Measurements from ENCODE around the gene MBD6. TPM values are rescaled to one million over a fixed set of nuclear protein-coding genes. Genes with fewer than 3 reads are reported as not detected.

MBD6 gene
- total RNA-seq, 1 experiment from 2014 or later: 66.8 TPM

DNA sequence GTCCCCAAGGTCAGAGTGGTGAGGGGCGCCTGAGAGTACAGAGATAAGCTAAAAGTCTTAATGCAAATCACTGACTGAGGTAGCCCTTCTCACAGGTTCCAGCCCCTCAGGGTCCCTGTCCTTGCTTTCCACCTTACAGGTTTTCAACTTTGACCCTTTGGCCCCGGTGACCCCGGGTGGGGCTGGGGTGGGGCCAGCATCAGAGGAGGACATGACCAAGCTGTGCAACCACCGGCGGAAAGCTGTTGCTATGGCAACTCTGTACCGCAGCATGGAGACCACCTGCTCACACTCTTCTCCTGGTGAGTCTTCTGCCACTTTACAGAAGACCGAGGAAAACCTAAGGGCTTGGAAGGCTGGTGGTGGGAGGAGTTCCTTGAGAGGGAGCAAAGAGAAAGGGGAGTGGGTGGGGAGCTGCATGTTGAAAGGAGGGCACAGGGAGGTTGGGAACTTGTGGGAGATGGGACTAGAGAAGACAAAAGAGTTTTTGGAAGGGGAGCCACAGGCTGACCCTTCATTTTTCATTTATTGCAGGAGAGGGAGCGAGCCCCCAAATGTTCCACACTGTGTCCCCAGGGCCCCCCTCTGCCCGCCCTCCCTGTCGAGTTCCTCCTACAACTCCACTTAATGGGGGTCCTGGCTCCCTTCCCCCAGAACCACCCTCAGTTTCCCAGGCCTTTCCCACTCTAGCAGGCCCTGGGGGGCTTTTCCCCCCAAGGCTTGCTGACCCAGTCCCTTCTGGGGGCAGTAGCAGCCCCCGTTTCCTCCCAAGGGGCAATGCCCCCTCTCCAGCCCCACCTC, 2.4 kb downstream of the MBD6 start:
- no peak overlapping the region for H3K4ac ChIP-seq (ENCODE audit: low read depth, low read length)
- no peak overlapping the region for H3K4me2 ChIP-seq (ENCODE audit: insufficient read depth, insufficient read length, low read length)
- no peak overlapping the region for H3K9ac ChIP-seq (ENCODE audit: extremely low read depth, insufficient read length, low read length)
- H3K27ac ChIP-seq (ENCODE audit: insufficient read length, low read depth, low read length): no peak overlapping the region
- no peaks in the 10 kb centered on the region for H3K9me3 Mint-ChIP-seq
- peak overlapping the region; percentile 12 to 96; a peak in 2 of 5 replicates for H3K4me3 Mint-ChIP-seq
- H3K4me1 Mint-ChIP-seq: peaks cover 25 to 45% of the 10 kb centered on the region in 2 experiments
- no peak overlapping the region for H3K27ac Mint-ChIP-seq
- peaks cover 14% of the 10 kb centered on the region for H3K23me2 ChIP-seq (ENCODE audit: insufficient read length, low read depth, low read length, poor library complexity, severe bottlenecking)
- no peak overlapping the region for H2BK20ac ChIP-seq (ENCODE audit: low read depth, low read length, poor library complexity, severe bottlenecking)
- no peak overlapping the region for H2BK120ac ChIP-seq (ENCODE audit: low read depth, low read length, poor library complexity, severe bottlenecking)
- peaks cover 14 to 44% (median 40%) of the 10 kb centered on the region in 3 experiments; a peak in 6 of 7 replicates for H3K36me3 Mint-ChIP-seq (ENCODE audit: insufficient read depth in 1 of 3, low read depth in 3 of 3)
- H3K9me3 ChIP-seq (ENCODE audit: control insufficient read depth, low read depth, low read length): no peaks in the 10 kb centered on the region
- H3K27me3 Mint-ChIP-seq (ENCODE audit: low read depth): no peaks in the 10 kb centered on the region; the same call in 1 of the 2 replicates
- peaks cover 3% of the 10 kb centered on the region; the same call in 1 of the 2 replicates for H3K4me1 ChIP-seq (ENCODE audit: insufficient read depth, low read length)
- no peak overlapping the region for H3T11ph ChIP-seq (ENCODE audit: low read length)
- H4K5ac ChIP-seq (ENCODE audit: insufficient read length, low read depth, low read length): no peak overlapping the region
- H3K79me2 ChIP-seq (ENCODE audit: insufficient read depth, low read length): no peaks in the 10 kb centered on the region
- H2BK12ac ChIP-seq (ENCODE audit: insufficient read length, low read depth, low read length): no peak overlapping the region
- H2AFZ ChIP-seq (ENCODE audit: low read length): no peak overlapping the region
- no peak overlapping the region for H3K56ac ChIP-seq (ENCODE audit: insufficient read length, low read depth, low read length)
- no peak overlapping the region for H3K18ac ChIP-seq (ENCODE audit: insufficient read length, low read depth, low read length)
- WGBS (ENCODE audit: extremely low coverage, insufficient read length, low lambda C conversion rate): no CpG with 5 or more reads among the region's 11 CpGs
- H3K79me1 ChIP-seq (ENCODE audit: insufficient read depth, low read depth, low read length, poor library complexity, severe bottlenecking): no peaks in the 10 kb centered on the region
- H3K14ac ChIP-seq (ENCODE audit: insufficient read depth, low read length): no peak overlapping the region
- no peak overlapping the region for H2BK15ac ChIP-seq (ENCODE audit: low read depth, low read length)
- no peaks in the 10 kb centered on the region for H4K20me1 ChIP-seq (ENCODE audit: control insufficient read depth, insufficient read depth, insufficient read length)
- H3K23ac ChIP-seq (ENCODE audit: insufficient read length, low read depth, low read length): no peak overlapping the region
- H3K27me3 ChIP-seq (ENCODE audit: insufficient read depth, low read length): no peaks in the 10 kb centered on the region
- TF ChIP-seq, protein P1, sequence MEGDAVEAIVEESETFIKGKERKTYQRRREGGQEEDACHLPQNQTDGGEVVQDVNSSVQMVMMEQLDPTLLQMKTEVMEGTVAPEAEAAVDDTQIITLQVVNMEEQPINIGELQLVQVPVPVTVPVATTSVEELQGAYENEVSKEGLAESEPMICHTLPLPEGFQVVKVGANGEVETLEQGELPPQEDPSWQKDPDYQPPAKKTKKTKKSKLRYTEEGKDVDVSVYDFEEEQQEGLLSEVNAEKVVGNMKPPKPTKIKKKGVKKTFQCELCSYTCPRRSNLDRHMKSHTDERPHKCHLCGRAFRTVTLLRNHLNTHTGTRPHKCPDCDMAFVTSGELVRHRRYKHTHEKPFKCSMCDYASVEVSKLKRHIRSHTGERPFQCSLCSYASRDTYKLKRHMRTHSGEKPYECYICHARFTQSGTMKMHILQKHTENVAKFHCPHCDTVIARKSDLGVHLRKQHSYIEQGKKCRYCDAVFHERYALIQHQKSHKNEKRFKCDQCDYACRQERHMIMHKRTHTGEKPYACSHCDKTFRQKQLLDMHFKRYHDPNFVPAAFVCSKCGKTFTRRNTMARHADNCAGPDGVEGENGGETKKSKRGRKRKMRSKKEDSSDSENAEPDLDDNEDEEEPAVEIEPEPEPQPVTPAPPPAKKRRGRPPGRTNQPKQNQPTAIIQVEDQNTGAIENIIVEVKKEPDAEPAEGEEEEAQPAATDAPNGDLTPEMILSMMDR (conservative IDR thresholded peaks at IDR 0.05): no peak
- no peak overlapping the region for H4K91ac ChIP-seq (ENCODE audit: insufficient read length, low read depth, low read length)
- no peak overlapping the region for H2BK5ac ChIP-seq (ENCODE audit: insufficient read length, low read length)
- no peak overlapping the region for H4K8ac ChIP-seq (replicated peaks; ENCODE audit: insufficient read length, low read depth, low read length)
- no peak overlapping the region for H2AK5ac ChIP-seq (ENCODE audit: insufficient read length, low read length)
- no peak for DNase-seq

All from H9 (cell line).